Measurements from ENCODE around the gene IQCE. TPM values are rescaled to one million over a fixed set of nuclear protein-coding genes. Genes with fewer than 3 reads are reported as not detected.
A peak's percentile ranks its signal among the peaks of the same experiment; 100 is the strongest.

IQCE gene
- total and polyA plus RNA-seq, 12 donors, result 4.2 to 13.8 (median 9.3) TPM

DNA sequence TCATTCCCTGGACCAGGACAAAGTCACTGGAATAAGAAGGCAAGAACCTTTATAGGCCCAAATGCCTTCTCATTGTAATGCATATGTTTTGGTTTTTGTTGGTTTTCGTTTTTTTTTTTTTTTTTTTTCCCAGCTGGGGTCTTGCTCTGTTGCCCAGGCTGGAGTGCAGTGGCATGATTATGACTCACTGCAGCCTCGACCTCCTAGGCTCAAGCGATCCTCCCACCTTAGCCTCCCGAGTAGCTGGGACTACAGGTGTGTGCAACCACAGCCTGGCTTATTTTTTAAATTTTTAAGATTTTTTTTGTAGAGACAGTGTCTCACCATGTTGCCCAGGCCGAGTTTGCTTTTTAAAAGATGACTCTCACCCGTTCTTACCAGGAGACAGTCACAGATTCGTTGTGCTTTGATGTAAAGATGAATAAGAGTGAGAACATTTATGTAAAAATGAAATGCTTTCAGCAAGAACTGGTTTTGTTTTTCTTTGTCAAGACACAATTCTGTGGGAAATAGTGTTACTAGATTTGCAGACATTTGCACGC, 7.6 kb downstream of the IQCE start:
- DNase-seq, result no peak
- peak overlapping the region in 3 of 10 donors; percentile 8 to 21 (median 17) for H3K4me3 ChIP-seq
- intact Hi-C loops (cut with DNase I), result loop anchor here in 7 of 10 donors (2.0 to 10.0 kb wide), 4 partner anchors 92 to 116 kb away; partner anchors contain the start of gene GRIFIN (in 1 of the 7)

GRCh38 chr7:2566890-2567678, 8.3 kb downstream of the IQCE start:
- H3K27me3 ChIP-seq, result no peaks in the 10 kb centered on the region
- H3K4me1 ChIP-seq, result peaks cover 0 to 18% (median 11%) of the 10 kb centered on the region in 9 donors
- no peaks in the 10 kb centered on the region for H3K9me3 ChIP-seq
- intact Hi-C loops (cut with DNase I), result loop anchor here in 9 of 10 donors (1.0 to 10.0 kb wide), 6 partner anchors 92 to 115 kb away; partner anchors contain the start of gene GRIFIN (in 1 of the 9)
- peaks cover 0 to 14% (median 0%) of the 10 kb centered on the region in 9 donors for H3K36me3 ChIP-seq
- no peak overlapping the region for H3K27ac ChIP-seq
- DNase-seq, result peak in 1 of 2 donors; percentile 20
- WGBS, 2 donors, result 57 to 63% methylated on average over 28 of the region's 28 CpGs
- peak in 1 of 9 donors; percentile 19 for TF ChIP-seq CTCF (IDR thresholded peaks at IDR 0.05)
- ATAC-seq, result peak; percentile 60 to 79 (median 73)
- H3K4me3 ChIP-seq, result peak overlapping the region in 6 of 10 donors; percentile 8 to 25 (median 19)

More for the DNA sequence above, 7.6 kb downstream of the IQCE start:
- H3K27me3 ChIP-seq, result no peaks in the 10 kb centered on the region
- no peak for ATAC-seq
- whole genome bisulfite sequencing, 2 donors, result 85 to 88% methylated on average over 8 of the region's 8 CpGs
- H3K4me1 ChIP-seq, result peaks cover 0 to 18% (median 11%) of the 10 kb centered on the region in 9 donors
- H3K27ac ChIP-seq, result no peak overlapping the region
- H3K36me3 ChIP-seq, result peaks cover 0 to 7% (median 0%) of the 10 kb centered on the region in 9 donors
- H3K9me3 ChIP-seq, result no peaks in the 10 kb centered on the region
- TF ChIP-seq CTCF (IDR thresholded peaks at IDR 0.05), result no peak

GRCh38 chr7:2567679-2568278, 9.0 kb downstream of the IQCE start:
- peak overlapping the region in 2 of 10 donors; percentile 20 to 21 for H3K4me3 ChIP-seq
- TF ChIP-seq CTCF (IDR thresholded peaks at IDR 0.05), result peak; percentile 39 to 72 (median 64)

More at GRCh38 chr7:2567679-2568278, 9.0 kb downstream of the IQCE start:
- Histone ChIP-seq H3K27ac (no peak overlapping the region), H3K27me3 (no peaks in the 10 kb centered on the region), H3K9me3 (no peaks in the 10 kb centered on the region), H3K4me1 (peaks cover 0 to 18% (median 11%) of the 10 kb centered on the region in 9 donors), H3K36me3 (peaks cover 0 to 19% (median 5%) of the 10 kb centered on the region in 9 donors)
- DNase-seq (peak in 1 of 2 donors; percentile 34), ATAC-seq (peak; percentile 79 to 89 (median 82))
- 37 to 43% methylated on average over 16 of the region's 16 CpGs for WGBS, 2 donors
- intact Hi-C loops (cut with DNase I), result loop anchor here in 9 of 10 donors (1.0 to 10.0 kb wide), 6 partner anchors 93 to 115 kb away; partner anchors contain the start of gene GRIFIN (in 1 of the 9)
